ENCODE measurements around the gene NDUFS6. TPM values are rescaled to one million over a fixed set of nuclear protein-coding genes. Genes with fewer than 3 reads are reported as not detected.
A peak's percentile ranks its signal among the peaks of the same experiment; 100 is the strongest.

NDUFS6 gene
- total RNA-seq, 1 donor from 2014 or later = 26.8 TPM

DNA sequence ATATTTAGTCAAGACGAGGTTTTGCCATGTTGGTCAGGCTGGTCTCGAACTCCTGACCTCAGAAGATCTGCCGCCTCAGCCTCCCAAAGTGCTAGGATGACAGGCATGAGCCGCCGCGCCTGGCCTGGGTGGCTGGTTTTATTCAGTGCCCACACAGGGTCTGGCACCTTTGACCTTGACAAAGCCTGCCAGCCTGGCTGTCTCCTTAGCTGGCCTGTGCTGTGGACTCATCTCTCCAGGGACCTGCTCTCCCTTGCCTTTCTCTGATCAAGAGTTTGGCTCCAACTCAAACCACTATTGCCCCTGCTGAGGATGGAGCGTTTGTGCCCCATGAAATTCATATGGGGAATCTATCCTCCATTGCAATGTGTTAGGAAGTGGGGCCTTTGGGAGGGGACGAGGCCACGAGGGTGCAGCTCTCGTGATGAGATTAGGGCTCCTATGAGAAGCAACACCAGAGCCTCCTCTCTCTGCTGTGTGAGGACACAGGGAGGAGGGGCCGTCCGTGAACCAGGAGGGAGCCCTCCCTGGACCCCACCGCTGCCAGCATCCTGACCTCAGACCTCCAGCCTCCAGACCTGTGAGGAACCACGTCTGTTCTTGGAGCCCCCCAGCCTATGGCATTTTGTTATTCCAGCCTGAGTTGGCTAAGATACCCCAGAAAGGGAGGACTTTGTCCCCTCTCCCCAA, 46.5 kb upstream of the NDUFS6 start:
- Histone ChIP-seq H3K36me3 (no peaks in the 10 kb centered on the region), H3K9me3 (no peaks in the 10 kb centered on the region), H3K27ac (no peak overlapping the region), H3K4me1 (no peaks in the 10 kb centered on the region), H3K4me3 (no peak overlapping the region), H3K27me3 (no peaks in the 10 kb centered on the region)
- peak in 1 of 2 donors; percentile 77 for DNase-seq (ENCODE audit: extremely low spot score in 2 of 2)
- TF ChIP-seq, protein P1, sequence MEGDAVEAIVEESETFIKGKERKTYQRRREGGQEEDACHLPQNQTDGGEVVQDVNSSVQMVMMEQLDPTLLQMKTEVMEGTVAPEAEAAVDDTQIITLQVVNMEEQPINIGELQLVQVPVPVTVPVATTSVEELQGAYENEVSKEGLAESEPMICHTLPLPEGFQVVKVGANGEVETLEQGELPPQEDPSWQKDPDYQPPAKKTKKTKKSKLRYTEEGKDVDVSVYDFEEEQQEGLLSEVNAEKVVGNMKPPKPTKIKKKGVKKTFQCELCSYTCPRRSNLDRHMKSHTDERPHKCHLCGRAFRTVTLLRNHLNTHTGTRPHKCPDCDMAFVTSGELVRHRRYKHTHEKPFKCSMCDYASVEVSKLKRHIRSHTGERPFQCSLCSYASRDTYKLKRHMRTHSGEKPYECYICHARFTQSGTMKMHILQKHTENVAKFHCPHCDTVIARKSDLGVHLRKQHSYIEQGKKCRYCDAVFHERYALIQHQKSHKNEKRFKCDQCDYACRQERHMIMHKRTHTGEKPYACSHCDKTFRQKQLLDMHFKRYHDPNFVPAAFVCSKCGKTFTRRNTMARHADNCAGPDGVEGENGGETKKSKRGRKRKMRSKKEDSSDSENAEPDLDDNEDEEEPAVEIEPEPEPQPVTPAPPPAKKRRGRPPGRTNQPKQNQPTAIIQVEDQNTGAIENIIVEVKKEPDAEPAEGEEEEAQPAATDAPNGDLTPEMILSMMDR (IDR thresholded peaks at IDR 0.05) = no peak
- TF ChIP-seq POLR2A (IDR thresholded peaks at IDR 0.05) (no peak), POLR2AphosphoS5 (IDR thresholded peaks at IDR 0.05; ENCODE audit: insufficient read depth in 1 of 2, low read depth in 1 of 2) (no peak)
- intact Hi-C loops (cut with DNase I) = no loop called here

DNA sequence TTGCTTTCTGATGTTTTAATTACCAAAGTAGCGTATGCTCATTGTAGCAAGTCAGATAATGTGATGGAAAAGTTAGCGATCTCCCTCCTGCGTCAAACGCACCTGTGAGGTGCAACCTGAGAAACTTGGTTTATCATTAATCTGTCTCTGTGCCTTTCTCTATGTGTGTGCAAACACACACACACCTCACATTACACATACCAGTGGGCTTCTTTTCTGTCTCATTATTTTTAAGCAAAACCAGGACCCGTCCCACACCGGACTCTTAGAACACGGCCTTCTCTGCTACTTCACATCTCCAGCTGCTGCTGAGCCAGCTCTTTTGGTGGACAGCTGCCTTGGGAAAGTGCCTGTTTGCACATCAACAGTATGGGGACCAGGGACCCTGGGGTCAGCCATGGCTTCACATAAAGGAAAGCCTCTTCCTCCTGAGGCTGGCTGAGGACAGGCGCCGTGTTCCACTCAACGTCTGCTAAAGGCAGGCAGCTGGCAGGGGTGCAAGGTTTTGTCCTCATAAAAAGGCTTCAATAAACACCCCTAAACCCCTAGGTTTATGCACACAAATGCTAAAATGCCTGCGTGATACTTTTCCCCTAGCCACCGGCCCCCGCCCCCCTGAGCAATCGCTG, 45.8 kb upstream of the NDUFS6 start:
- Histone ChIP-seq H3K27ac (no peak overlapping the region), H3K27me3 (no peaks in the 10 kb centered on the region), H3K4me1 (no peaks in the 10 kb centered on the region), H3K4me3 (no peak overlapping the region), H3K36me3 (no peaks in the 10 kb centered on the region), H3K9me3 (no peaks in the 10 kb centered on the region)
- TF ChIP-seq, protein P1 (IDR thresholded peaks at IDR 0.05) = no peak
- no peak for TF ChIP-seq POLR2AphosphoS5 (IDR thresholded peaks at IDR 0.05; ENCODE audit: insufficient read depth in 1 of 2, low read depth in 1 of 2)
- peak in 1 of 2 donors; percentile 67 for DNase-seq (ENCODE audit: extremely low spot score in 2 of 2)
- intact Hi-C loops (cut with DNase I) = no loop called here

GRCh38 chr5:1756481-1756880, 44.7 kb upstream of the NDUFS6 start:
- Histone ChIP-seq H3K9me3 (no peaks in the 10 kb centered on the region), H3K27ac (no peak overlapping the region), H3K4me1 (no peaks in the 10 kb centered on the region), H3K4me3 (no peak overlapping the region), H3K36me3 (no peaks in the 10 kb centered on the region), H3K27me3 (no peaks in the 10 kb centered on the region)
- TF ChIP-seq POLR2AphosphoS5 (IDR thresholded peaks at IDR 0.05; ENCODE audit: insufficient read depth in 1 of 2, low read depth in 1 of 2) = no peak
- no peak for DNase-seq (ENCODE audit: extremely low spot score in 2 of 2)
- intact Hi-C loops (cut with DNase I) = no loop called here

GRCh38 chr5:1757511-1757910, 43.7 kb upstream of the NDUFS6 start:
- Histone ChIP-seq H3K4me1 (no peaks in the 10 kb centered on the region), H3K9me3 (no peaks in the 10 kb centered on the region), H3K27me3 (no peaks in the 10 kb centered on the region), H3K4me3 (no peak overlapping the region), H3K36me3 (no peaks in the 10 kb centered on the region), H3K27ac (no peak overlapping the region)
- no peak for TF ChIP-seq POLR2A (IDR thresholded peaks at IDR 0.05)
- TF ChIP-seq, protein P1 (IDR thresholded peaks at IDR 0.05) = no peak
- no peak for TF ChIP-seq POLR2AphosphoS5 (IDR thresholded peaks at IDR 0.05; ENCODE audit: insufficient read depth in 1 of 2, low read depth in 1 of 2)
- intact Hi-C loops (cut with DNase I) = no loop called here
- DNase-seq (ENCODE audit: extremely low spot score in 2 of 2) = no peak

GRCh38 chr5:1758574-1758973, 42.6 kb upstream of the NDUFS6 start:
- no peak overlapping the region for H3K4me3 ChIP-seq
- no peaks in the 10 kb centered on the region for H3K9me3 ChIP-seq
- no peaks in the 10 kb centered on the region for H3K27me3 ChIP-seq
- intact Hi-C loops (cut with DNase I) = no loop called here
- H3K4me1 ChIP-seq = no peaks in the 10 kb centered on the region
- H3K36me3 ChIP-seq = no peaks in the 10 kb centered on the region
- H3K27ac ChIP-seq = no peak overlapping the region
- no peak for DNase-seq (ENCODE audit: extremely low spot score in 2 of 2)
- TF ChIP-seq POLR2AphosphoS5 (IDR thresholded peaks at IDR 0.05; ENCODE audit: insufficient read depth in 1 of 2, low read depth in 1 of 2) (no peak), POLR2A (IDR thresholded peaks at IDR 0.05) (no peak)
- TF ChIP-seq, protein P1 (IDR thresholded peaks at IDR 0.05) = no peak

Measured in vagina (tissue), 2 donors.